ENCODE data around the gene BCDIN3D. TPM values are rescaled to one million over a fixed set of nuclear protein-coding genes. Genes with fewer than 3 reads are reported as not detected.
A peak's percentile ranks its signal among the peaks of the same experiment; 100 is the strongest.

Gene BCDIN3D
- total and polyA plus RNA-seq, 9 of the 15 experiments (the other 6 are each of a cell fraction or from before 2014, with no cell fraction given): 3.7 to 6.9 (median 5.6) TPM

DNA sequence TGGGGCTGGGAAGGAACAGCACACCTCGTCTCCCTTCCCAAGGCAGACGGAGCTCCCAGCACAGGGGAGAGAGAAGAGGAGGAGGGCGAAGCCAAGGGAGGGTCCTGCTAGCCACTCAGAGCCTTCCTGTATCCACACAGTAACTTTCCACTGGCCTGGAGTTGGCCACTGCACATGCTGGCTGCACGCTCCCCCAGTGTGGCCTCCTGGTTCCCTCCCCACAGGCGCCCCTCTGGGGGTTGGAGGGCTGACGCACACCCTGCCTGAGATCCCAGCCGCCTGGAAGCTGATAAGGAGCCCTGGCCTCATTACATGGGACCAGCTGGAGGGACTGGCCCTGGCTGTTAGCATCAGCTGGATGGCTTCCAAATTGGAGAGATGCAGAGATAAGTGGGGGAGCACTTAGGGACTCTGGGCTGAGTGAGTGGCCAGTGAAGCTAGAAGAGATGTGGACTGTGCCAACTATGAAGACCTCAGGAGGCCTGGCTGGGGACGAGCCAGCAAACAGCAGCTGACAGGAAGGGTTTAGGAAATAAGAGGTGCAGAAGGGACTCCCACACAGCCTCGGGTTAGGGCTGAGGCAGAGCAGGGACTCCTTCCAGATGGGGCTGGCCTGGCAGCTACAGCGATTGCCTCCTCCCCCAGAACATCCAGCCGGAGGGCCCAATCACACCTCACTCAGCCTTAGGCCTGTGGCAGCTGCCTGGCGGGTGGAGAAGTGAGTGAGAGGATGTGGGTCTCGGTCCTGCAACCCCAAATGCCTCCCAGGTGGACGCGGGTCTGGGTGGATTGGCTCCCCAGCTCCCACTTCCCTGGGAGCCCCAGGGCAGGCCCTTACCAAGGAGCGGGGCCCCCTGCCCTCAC lies 26.3 kb upstream of the BCDIN3D start (continued):
- TF ChIP-seq, protein P1, sequence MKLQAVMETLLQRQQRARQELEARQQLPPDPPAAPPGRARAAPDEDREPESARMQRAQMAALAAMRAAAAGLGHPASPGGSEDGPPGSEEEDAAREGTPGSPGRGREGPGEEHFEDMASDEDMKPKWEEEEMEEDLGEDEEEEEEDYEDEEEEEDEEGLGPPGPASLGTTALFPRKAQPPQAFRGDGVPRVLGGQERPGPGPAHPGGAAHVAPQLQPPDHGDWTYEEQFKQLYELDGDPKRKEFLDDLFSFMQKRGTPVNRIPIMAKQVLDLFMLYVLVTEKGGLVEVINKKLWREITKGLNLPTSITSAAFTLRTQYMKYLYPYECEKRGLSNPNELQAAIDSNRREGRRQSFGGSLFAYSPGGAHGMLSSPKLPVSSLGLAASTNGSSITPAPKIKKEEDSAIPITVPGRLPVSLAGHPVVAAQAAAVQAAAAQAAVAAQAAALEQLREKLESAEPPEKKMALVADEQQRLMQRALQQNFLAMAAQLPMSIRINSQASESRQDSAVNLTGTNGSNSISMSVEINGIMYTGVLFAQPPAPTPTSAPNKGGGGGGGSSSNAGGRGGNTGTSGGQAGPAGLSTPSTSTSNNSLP (IDR thresholded peaks at IDR 0.05; ENCODE audit: borderline replicate concordance, low read depth, low read length): no peak
- no peak for TF ChIP-seq CBX2 (IDR thresholded peaks at IDR 0.05; ENCODE audit: insufficient read depth, low read length, poor library complexity, severe bottlenecking)
- peak; percentile 93 for TF ChIP-seq CREM (IDR thresholded peaks at IDR 0.05; ENCODE audit: low read depth)
- no peak for TF ChIP-seq DIDO1 (tag; IDR thresholded peaks at IDR 0.05; ENCODE audit: low read depth)
- no peak for TF ChIP-seq COPS2 (conservative IDR thresholded peaks at IDR 0.05)
- peak; percentile 95 for TF ChIP-seq ZNF175 (CRISPR knock-in tag; IDR thresholded peaks at IDR 0.05; ENCODE audit: low read depth)
- TF ChIP-seq FOXJ3 (CRISPR knock-in tag; IDR thresholded peaks at IDR 0.05): no peak
- TF ChIP-seq PHF21A (IDR thresholded peaks at IDR 0.05; ENCODE audit: borderline replicate concordance, low read depth): peak; percentile 92
- 0 out of 4 replicates have a peak, but pooled peaks of 1 of the 2 experiments have one; percentile 40 for TF ChIP-seq KDM4B (IDR thresholded peaks at IDR 0.05; ENCODE audit: borderline replicate concordance in 2 of 2, low read depth in 1 of 2)
- no peak for TF ChIP-seq CHCHD3 (CRISPR knock-in tag; IDR thresholded peaks at IDR 0.05)
- TF ChIP-seq TCF7 (IDR thresholded peaks at IDR 0.05; ENCODE audit: borderline replicate concordance): peak; percentile 78; the same call in 1 of the 2 replicates
- no peak for TF ChIP-seq TEAD2 (tag; IDR thresholded peaks at IDR 0.05)
- peak; percentile 94 for TF ChIP-seq EP300 (IDR thresholded peaks at IDR 0.05; ENCODE audit: low read length)
- no peak for TF ChIP-seq ZNF212 (CRISPR knock-in tag; IDR thresholded peaks at IDR 0.05)
- no peak for TF ChIP-seq ZNF140 (CRISPR knock-in tag; IDR thresholded peaks at IDR 0.05)
- TF ChIP-seq, protein P2, sequence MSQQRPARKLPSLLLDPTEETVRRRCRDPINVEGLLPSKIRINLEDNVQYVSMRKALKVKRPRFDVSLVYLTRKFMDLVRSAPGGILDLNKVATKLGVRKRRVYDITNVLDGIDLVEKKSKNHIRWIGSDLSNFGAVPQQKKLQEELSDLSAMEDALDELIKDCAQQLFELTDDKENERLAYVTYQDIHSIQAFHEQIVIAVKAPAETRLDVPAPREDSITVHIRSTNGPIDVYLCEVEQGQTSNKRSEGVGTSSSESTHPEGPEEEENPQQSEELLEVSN (IDR thresholded peaks at IDR 0.05; ENCODE audit: borderline replicate concordance in 1 of 2, extremely low read depth in 1 of 2, insufficient read depth in 1 of 2, insufficient read length in 1 of 2, low read depth in 1 of 2, low read length in 1 of 2, poor library complexity in 1 of 2, severe bottlenecking in 1 of 2): peak; percentile 87 to 90
- TF ChIP-seq, protein P3, sequence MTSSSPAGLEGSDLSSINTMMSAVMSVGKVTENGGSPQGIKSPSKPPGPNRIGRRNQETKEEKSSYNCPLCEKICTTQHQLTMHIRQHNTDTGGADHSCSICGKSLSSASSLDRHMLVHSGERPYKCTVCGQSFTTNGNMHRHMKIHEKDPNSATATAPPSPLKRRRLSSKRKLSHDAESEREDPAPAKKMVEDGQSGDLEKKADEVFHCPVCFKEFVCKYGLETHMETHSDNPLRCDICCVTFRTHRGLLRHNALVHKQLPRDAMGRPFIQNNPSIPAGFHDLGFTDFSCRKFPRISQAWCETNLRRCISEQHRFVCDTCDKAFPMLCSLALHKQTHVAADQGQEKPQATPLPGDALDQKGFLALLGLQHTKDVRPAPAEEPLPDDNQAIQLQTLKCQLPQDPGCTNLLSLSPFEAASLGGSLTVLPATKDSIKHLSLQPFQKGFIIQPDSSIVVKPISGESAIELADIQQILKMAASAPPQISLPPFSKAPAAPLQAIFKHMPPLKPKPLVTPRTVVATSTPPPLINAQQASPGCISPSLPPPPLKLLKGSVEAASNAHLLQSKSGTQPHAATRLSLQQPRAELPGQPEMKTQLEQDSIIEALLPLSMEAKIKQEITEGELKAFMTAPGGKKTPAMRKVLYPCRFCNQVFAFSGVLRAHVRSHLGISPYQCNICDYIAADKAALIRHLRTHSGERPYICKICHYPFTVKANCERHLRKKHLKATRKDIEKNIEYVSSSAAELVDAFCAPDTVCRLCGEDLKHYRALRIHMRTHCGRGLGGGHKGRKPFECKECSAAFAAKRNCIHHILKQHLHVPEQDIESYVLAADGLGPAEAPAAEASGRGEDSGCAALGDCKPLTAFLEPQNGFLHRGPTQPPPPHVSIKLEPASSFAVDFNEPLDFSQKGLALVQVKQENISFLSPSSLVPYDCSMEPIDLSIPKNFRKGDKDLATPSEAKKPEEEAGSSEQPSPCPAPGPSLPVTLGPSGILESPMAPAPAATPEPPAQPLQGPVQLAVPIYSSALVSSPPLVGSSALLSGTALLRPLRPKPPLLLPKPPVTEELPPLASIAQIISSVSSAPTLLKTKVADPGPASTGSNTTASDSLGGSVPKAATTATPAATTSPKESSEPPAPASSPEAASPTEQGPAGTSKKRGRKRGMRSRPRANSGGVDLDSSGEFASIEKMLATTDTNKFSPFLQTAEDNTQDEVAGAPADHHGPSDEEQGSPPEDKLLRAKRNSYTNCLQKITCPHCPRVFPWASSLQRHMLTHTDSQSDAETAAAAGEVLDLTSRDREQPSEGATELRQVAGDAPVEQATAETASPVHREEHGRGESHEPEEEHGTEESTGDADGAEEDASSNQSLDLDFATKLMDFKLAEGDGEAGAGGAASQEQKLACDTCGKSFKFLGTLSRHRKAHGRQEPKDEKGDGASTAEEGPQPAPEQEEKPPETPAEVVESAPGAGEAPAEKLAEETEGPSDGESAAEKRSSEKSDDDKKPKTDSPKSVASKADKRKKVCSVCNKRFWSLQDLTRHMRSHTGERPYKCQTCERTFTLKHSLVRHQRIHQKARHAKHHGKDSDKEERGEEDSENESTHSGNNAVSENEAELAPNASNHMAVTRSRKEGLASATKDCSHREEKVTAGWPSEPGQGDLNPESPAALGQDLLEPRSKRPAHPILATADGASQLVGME (CRISPR knock-in tag; IDR thresholded peaks at IDR 0.05): peak; percentile 70
- peak; percentile 99 for TF ChIP-seq TAF9B (IDR thresholded peaks at IDR 0.05; ENCODE audit: partially characterized antibody)
- TF ChIP-seq KLF10 (CRISPR knock-in tag; IDR thresholded peaks at IDR 0.05): no peak
